A673 (cell line): ENCODE data around the gene CNTD1. TPM values are rescaled to one million over a fixed set of nuclear protein-coding genes. Genes with fewer than 3 reads are reported as not detected.

Experiments
- BruUV-seq: library from RNA; stranded (reverse); fragments of 400-500 nt; replicated peaks from 2 replicates; lab custom pipeline; 2021; lab: Mats Ljungman, UMichigan
- CTCF ChIA-PET: fragments of 300-600 bp; sonication (Branson Sonifier 250); formaldehyde crosslinking; loops from one replicate; lab custom pipeline; 2022; ENCODE audit warnings: antibody characterized with exemption; lab: Charles Lee
- POLR2A ChIA-PET: fragments of 300-600 bp; sonication (Branson Sonifier 250); formaldehyde crosslinking; loops from one replicate; lab custom pipeline; 2022; ENCODE audit warnings: antibody characterized with exemption; ENCODE audit not compliant: low non-redundant PET; lab: Charles Lee
- DNase-seq: peaks from one replicate; pipeline ENCODE4 v3.0.0-alpha.2; 2015; ENCODE audit warnings: low spot score
- H3K27ac ChIP-seq: fragments of 200-600 bp; sonication (generic); 2 replicates; pipeline ENCODE4 v1.5.1; 2016; ENCODE audit warnings: mixed run types, low read depth, mild to moderate bottlenecking, mixed read lengths, antibody characterized with exemption, low read length; ENCODE audit not compliant: poor library complexity, severe bottlenecking
- H3K27me3 ChIP-seq: fragments of 200-600 bp; sonication (generic); replicated peaks from 2 replicates; pipeline ENCODE4 v1.6.1; 2017; ENCODE audit warnings: mixed run types, low read depth, mild to moderate bottlenecking, mixed read lengths, antibody characterized with exemption, low read length; ENCODE audit not compliant: insufficient read depth, poor library complexity
- H3K36me3 ChIP-seq: fragments of 200-600 bp; sonication (generic); 2 replicates; pipeline ENCODE4 v1.6.1; 2016; ENCODE audit warnings: mixed run types, mild to moderate bottlenecking, mixed read lengths, antibody characterized with exemption, low read length; ENCODE audit not compliant: insufficient read depth, poor library complexity, severe bottlenecking
- H3K4me1 ChIP-seq: fragments of 200-600 bp; sonication (generic); 2 replicates; pipeline ENCODE4 v1.6.1; 2017; ENCODE audit warnings: mixed run types, mild to moderate bottlenecking, mixed read lengths, antibody characterized with exemption, low read length; ENCODE audit not compliant: insufficient read depth, poor library complexity, severe bottlenecking
- H3K4me3 ChIP-seq: fragments of 200-600 bp; sonication (generic); 2 replicates; pipeline ENCODE4 v1.5.1; 2016; ENCODE audit warnings: low read depth, mixed run types, mild to moderate bottlenecking, mixed read lengths, low read length; ENCODE audit not compliant: poor library complexity, severe bottlenecking
- H3K9me3 ChIP-seq: fragments of 200-600 bp; sonication (generic); 2 replicates; pipeline ENCODE4 v1.6.1; 2016; ENCODE audit warnings: mixed run types, low read depth, mild to moderate bottlenecking, mixed read lengths, antibody characterized with exemption, low read length; ENCODE audit not compliant: poor library complexity, severe bottlenecking
- CTCF ChIP-seq: fragments of 300-800, 200-600 bp; sonication (generic); conservative IDR thresholded peaks from 2 replicates; pipeline ENCODE4 v1.5.1; 2017; ENCODE audit warnings: low read depth, mild to moderate bottlenecking, antibody characterized with exemption, low read length, moderate library complexity, mixed read lengths
- EZH2 ChIP-seq: fragments of 200-600 bp; sonication (generic); IDR thresholded peaks from 2 replicates; pipeline ENCODE4 v1.6.1; 2017; ENCODE audit warnings: borderline replicate concordance, low read depth, mild to moderate bottlenecking, mixed read lengths, antibody characterized with exemption, low read length; ENCODE audit not compliant: poor library complexity, severe bottlenecking
- intact Hi-C: fragments of 100-400 bp; cut with micrococcal nuclease; formaldehyde crosslinking; loops from one replicate; pipeline ENCODE4 v1.10.0; 2022; ENCODE audit not compliant: unreplicated experiment
- total RNA-seq: library from RNA; stranded (reverse); gene quantifications from 2 replicates; pipeline ENCODE4 v1.2.3, GENCODE V29; 2021

Gene CNTD1
- total RNA-seq, 1 experiment from 2014 or later: not detected

- intact Hi-C loops: no loop called here
- Histone ChIP-seq H3K27me3 (no peaks in the 10 kb centered on the region), H3K4me3 (peak overlapping the region; percentile 64), H3K4me1 (no peaks in the 10 kb centered on the region), H3K27ac (peak overlapping the region; percentile 59), H3K9me3 (no peaks in the 10 kb centered on the region), H3K36me3 (no peaks in the 10 kb centered on the region)
- CTCF ChIA-PET: no interaction called here
- no peak for DNase-seq
- POLR2A ChIA-PET: no interaction called here
- TF ChIP-seq CTCF (no peak), EZH2 (no peak)
- BruUV-seq: no TSS peak
Measured at GRCh38 chr17:42798011-42798382, 664 bp upstream of the CNTD1 start.

GRCh38 chr17:42803074-42803883 lies 4.6 kb downstream of the CNTD1 start:
- POLR2A ChIA-PET: no interaction called here

GRCh38 chr17:42804918-42805367 lies 6.3 kb downstream of the CNTD1 start:
- Histone ChIP-seq H3K4me1 (no peaks in the 10 kb centered on the region), H3K27me3 (no peaks in the 10 kb centered on the region), H3K27ac (no peak overlapping the region), H3K36me3 (no peaks in the 10 kb centered on the region), H3K4me3 (no peak overlapping the region), H3K9me3 (no peaks in the 10 kb centered on the region)
- TF ChIP-seq CTCF (no peak), EZH2 (no peak)
- ChIA-PET CTCF (no interaction called here), POLR2A (no interaction called here)
- DNase-seq: no peak
- no TSS peak for BruUV-seq
- intact Hi-C loops: no loop called here

More at GRCh38 chr17:42803074-42803883, 4.6 kb downstream of the CNTD1 start:
- Histone ChIP-seq H3K27ac (no peak overlapping the region), H3K9me3 (no peaks in the 10 kb centered on the region), H3K4me1 (no peaks in the 10 kb centered on the region), H3K36me3 (no peaks in the 10 kb centered on the region), H3K4me3 (no peak overlapping the region), H3K27me3 (no peaks in the 10 kb centered on the region)
- TF ChIP-seq CTCF (no peak), EZH2 (no peak)
- DNase-seq: no peak
- intact Hi-C loops: no loop called here
- CTCF ChIA-PET: no interaction called here
- BruUV-seq: no TSS peak
